Activated CD4-positive, alpha-beta memory T cell treated with anti-CD3 and anti-CD28 coated beads for 36 hours (primary cell): ENCODE data around the gene CST8. TPM values are rescaled to one million over a fixed set of nuclear protein-coding genes. Genes with fewer than 3 reads are reported as not detected.
"Not testable (repeated sequence)": the region's sequence is repeated elsewhere in the genome, so short reads cannot be mapped to it uniquely, and the experiment has no call there.

Experiments used
- CTCF ChIA-PET: fragments of 350-600 bp; sonication (Branson Sonifier 250); formaldehyde crosslinking; loops from one replicate; lab custom pipeline; 2021; ENCODE audit warnings: antibody characterized with exemption, inconsistent platforms; lab: Charles Lee
- POLR2A ChIA-PET: fragments of 350-600 bp; sonication (Branson Sonifier 250); formaldehyde crosslinking; loops from one replicate; lab custom pipeline; 2021; ENCODE audit warnings: antibody characterized with exemption; lab: Charles Lee
- DNase-seq: peaks from one replicate; pipeline ENCODE4 v3.0.0-alpha.2; 2020
- H3K27ac Mint-ChIP-seq: one replicate; pipeline ENCODE4 v1.8.0; 2021; ENCODE audit warnings: mixed read lengths
- H3K27me3 Mint-ChIP-seq: one replicate; pipeline ENCODE4 v1.8.0; 2021; ENCODE audit warnings: mixed read lengths
- H3K36me3 Mint-ChIP-seq: one replicate; pipeline ENCODE4 v1.8.0; 2021; ENCODE audit warnings: mixed read lengths
- H3K4me1 Mint-ChIP-seq: one replicate; pipeline ENCODE4 v1.8.0; 2021; ENCODE audit warnings: low read depth, mixed read lengths
- H3K4me3 Mint-ChIP-seq: one replicate; pipeline ENCODE4 v1.8.0; 2021; ENCODE audit warnings: mild to moderate bottlenecking, mixed read lengths
- H3K9me3 Mint-ChIP-seq: one replicate; pipeline ENCODE4 v1.8.0; 2021; ENCODE audit warnings: mixed read lengths
- intact Hi-C: fragments of 100-400 bp; cut with micrococcal nuclease; formaldehyde crosslinking; loops from one replicate; pipeline ENCODE4 v1.15.1; 2023
- total RNA-seq, 2 experiments: library from RNA; stranded (reverse); gene quantifications; one replicate each; pipeline ENCODE4 v1.2.3, GENCODE V29; 2021

CST8 gene
- total RNA-seq, 2 experiments from 2014 or later = not detected

DNA sequence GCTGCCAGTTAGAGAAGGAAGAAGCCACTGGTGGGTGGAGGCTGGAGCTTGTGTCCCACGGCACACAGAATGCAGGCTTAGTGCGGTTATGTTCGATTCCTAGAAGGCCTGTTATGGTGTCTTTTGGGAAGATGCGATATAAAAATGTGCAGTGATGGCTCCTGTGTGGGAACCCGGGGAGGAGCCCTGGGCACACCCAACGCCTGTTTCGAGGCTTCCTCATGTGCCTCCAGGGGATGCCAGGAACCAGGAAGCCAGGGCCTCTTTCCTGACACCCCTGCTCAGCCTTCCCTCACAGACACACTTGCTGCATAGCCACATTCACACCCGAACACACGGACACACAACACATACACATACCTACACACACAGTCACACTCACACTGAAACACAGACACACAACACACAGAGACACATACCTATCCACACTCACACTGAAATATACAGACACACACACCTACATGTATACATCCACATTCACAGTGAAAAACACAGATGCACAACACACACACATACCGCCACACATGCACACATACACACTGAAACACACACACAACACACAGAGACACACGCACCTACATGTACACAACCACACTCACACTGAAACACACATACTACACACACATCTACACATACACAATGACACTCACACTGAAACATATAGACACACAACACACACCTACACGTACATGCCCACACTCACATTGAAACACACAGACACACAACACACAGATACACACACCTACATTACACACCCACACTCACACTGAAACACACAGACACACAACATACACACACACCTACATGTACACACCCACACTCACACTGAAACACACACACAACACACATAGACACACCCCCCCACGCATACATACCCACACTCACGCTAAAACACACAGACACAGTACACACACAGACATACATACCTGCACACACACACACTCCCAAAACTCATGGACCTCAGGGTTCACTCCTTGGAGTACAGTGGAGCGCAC lies 37.1 kb upstream of the CST8 start:
- no peak for DNase-seq
- peaks cover 2% of the 10 kb centered on the region for H3K9me3 Mint-ChIP-seq
- intact Hi-C loops = no loop called here
- no peak overlapping the region for H3K27ac Mint-ChIP-seq
- CTCF ChIA-PET = no interaction called here
- H3K4me3 Mint-ChIP-seq = no peak overlapping the region
- POLR2A ChIA-PET = no interaction called here
- peaks cover 9% of the 10 kb centered on the region for H3K4me1 Mint-ChIP-seq
- no peaks in the 10 kb centered on the region for H3K36me3 Mint-ChIP-seq
- H3K27me3 Mint-ChIP-seq = peaks cover 8% of the 10 kb centered on the region

DNA sequence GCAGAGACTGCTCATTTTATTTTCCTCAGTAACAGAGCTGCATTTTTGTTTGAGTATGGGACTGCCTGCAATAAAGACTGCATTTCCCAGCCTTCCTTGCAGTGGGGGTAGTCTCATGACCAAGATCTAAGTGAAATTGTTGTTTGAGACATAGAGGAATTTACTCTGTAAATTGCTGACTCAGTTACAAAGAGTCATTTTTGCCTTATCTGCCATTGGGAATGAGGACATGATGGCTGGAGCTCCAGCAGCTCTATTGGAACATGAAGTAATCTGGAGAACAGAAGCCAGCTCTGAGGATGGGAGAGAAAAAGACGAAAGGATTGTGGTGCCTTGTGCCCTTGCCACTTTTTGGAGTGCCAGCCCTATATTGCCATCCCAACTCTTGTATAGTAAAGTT lies 36.1 kb upstream of the CST8 start:
- POLR2A ChIA-PET = no interaction called here
- intact Hi-C loops = no loop called here

DNA sequence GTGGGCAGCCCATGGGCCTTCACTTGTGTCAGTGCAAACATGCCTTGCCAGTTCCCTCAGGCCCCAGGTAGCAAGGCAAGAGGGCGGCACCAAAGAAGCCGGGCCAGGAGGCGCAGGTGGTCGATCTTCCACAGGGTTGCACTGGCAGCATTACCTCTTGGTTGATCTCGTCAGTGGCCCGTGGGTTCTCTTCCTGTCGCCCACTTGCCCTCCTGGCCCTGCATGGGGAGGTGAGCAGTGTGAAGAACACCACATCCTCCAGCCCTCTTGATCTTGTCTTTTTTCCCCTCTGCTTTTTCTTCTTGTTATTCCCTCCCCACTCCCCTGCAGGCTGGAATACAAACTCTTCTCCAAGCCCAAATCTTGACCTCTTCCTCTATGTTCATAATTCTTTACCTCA lies 35.3 kb upstream of the CST8 start:
- Mint-ChIP-seq H3K4me3 (no peak overlapping the region), H3K9me3 (peaks cover 2% of the 10 kb centered on the region), H3K27me3 (peaks cover 8% of the 10 kb centered on the region), H3K4me1 (peaks cover 9% of the 10 kb centered on the region), H3K27ac (no peak overlapping the region), H3K36me3 (no peaks in the 10 kb centered on the region)
- DNase-seq = no peak
- CTCF ChIA-PET = no interaction called here
- intact Hi-C loops = no loop called here
- POLR2A ChIA-PET = no interaction called here

More for the DNA sequence above, 36.1 kb upstream of the CST8 start:
- Mint-ChIP-seq H3K27me3 (peaks cover 8% of the 10 kb centered on the region), H3K4me1 (peaks cover 9% of the 10 kb centered on the region), H3K9me3 (peaks cover 2% of the 10 kb centered on the region), H3K27ac (no peak overlapping the region), H3K36me3 (no peaks in the 10 kb centered on the region), H3K4me3 (no peak overlapping the region)
- CTCF ChIA-PET = no interaction called here
- DNase-seq = no peak

DNA sequence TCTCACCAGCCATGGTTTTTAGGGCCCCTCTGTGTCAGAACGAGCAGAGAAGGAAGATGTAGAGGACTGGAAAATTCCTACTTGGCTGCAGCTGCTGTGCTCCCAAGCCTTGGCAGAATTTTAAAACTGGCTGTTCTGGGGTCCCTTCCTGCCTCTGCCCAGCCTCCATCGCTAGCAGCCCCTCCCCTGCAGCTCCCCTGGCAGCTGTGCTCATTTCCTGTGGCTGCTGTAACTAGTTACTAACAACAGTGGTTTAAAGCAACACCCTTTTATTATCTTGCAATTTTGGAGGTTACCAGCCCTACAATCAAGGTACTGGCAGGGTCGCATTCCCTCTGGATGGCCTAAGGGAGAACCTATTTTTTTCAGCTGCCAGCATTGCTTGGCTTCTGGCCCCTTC lies 34.5 kb upstream of the CST8 start:
- DNase-seq = no peak
- CTCF ChIA-PET = interaction anchor here (3.2 kb wide), 1 partner anchor 14 kb away, joined by 16 read pairs; no protein-coding TSS in a partner anchor
- H3K4me3 Mint-ChIP-seq = no peak overlapping the region
- H3K27ac Mint-ChIP-seq = no peak overlapping the region
- POLR2A ChIA-PET = no interaction called here
- no peaks in the 10 kb centered on the region for H3K36me3 Mint-ChIP-seq
- peaks cover 9% of the 10 kb centered on the region for H3K4me1 Mint-ChIP-seq
- H3K9me3 Mint-ChIP-seq = peaks cover 2% of the 10 kb centered on the region
- intact Hi-C loops = no loop called here
- peaks cover 7% of the 10 kb centered on the region for H3K27me3 Mint-ChIP-seq

DNA sequence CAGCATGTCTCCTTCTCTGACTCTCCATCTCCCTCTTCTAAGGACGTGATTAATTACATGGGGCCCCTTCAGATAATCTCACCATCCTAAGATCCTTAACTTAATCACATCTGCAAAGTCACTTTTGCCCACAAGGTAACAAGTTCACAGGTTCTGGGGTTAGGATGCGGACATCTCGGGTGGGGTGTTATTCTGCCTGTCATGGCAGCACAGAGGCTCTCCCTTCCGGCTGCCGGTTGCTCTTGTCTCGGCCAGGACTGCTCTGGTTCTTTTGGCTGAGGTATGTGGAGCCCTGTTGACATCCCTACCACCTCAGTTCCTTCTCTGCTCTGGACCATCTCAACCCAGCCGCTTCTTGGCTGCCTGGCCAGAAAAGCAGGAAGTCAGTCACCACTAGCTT lies 34.0 kb upstream of the CST8 start:
- POLR2A ChIA-PET = no interaction called here
- DNase-seq = no peak
- CTCF ChIA-PET = interaction anchor here (3.2 kb wide), 1 partner anchor 14 kb away, joined by 16 read pairs; no protein-coding TSS in a partner anchor
- H3K4me3 Mint-ChIP-seq = no peak overlapping the region
- no peaks in the 10 kb centered on the region for H3K36me3 Mint-ChIP-seq
- peaks cover 7% of the 10 kb centered on the region for H3K27me3 Mint-ChIP-seq
- intact Hi-C loops = no loop called here
- H3K4me1 Mint-ChIP-seq = peaks cover 9% of the 10 kb centered on the region
- peaks cover 2% of the 10 kb centered on the region for H3K9me3 Mint-ChIP-seq
- H3K27ac Mint-ChIP-seq = no peak overlapping the region

DNA sequence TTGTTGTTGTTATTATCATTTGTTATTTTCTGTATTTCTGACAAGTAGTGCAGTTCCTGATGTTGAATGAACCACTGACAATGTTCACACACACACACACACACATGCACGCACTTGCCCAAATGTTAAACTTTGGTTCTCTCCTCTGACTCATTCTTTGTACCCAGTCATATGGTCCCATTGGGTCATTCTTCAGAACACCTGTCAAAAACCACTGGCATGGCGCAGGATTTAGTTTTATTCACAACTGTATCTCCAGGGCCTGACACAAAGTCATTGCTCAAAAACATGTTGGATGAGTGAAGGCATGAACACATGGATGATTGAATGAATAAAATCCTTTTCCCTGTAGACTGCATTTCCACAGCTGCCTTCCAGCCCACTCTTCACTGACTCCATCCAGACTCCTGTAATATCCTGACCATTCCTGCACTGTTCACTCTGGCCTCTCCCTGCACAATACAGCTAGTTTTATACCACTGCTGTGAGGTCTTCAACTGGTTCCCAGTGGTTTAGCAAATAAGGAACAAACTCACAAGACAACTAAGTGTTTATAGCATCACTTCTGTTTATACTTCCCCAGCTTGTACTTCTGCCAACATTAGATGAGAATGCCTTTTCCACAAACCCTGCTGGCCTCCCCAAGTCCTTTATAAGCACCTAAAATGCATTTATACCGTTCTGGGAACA lies 31.3 kb upstream of the CST8 start:
- POLR2A ChIA-PET = no interaction called here
- H3K4me1 Mint-ChIP-seq = peaks cover 9% of the 10 kb centered on the region
- H3K27me3 Mint-ChIP-seq = peaks cover 13% of the 10 kb centered on the region
- H3K27ac Mint-ChIP-seq = no peak overlapping the region
- CTCF ChIA-PET = interaction anchor here (3.2 kb wide), 1 partner anchor 17 kb away, joined by 16 read pairs; no protein-coding TSS in a partner anchor
- H3K9me3 Mint-ChIP-seq = peaks cover 2% of the 10 kb centered on the region
- intact Hi-C loops = no loop called here
- no peak overlapping the region for H3K4me3 Mint-ChIP-seq
- no peak for DNase-seq
- no peaks in the 10 kb centered on the region for H3K36me3 Mint-ChIP-seq

DNA sequence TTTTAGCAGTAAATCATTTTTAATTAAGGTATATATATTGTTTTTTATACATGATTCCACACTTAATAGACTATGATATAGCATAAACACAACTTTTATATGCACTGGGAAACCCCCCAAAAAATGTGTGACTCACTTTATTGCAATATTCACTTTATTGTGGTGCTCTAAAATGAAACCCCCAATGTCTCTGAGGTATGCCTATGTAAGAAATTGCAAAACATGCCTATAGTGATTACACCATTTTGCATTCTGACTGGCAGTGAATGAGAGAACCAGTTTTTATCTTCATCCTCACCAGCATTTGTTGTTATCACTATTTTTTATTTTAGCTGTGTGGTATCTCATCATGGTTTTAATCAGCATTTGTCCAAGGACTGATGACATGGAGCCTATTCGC lies 29.7 kb upstream of the CST8 start:
- POLR2A ChIA-PET = no interaction called here
- no peak for DNase-seq
- Mint-ChIP-seq H3K27ac (no peak overlapping the region), H3K4me1 (peaks cover 5% of the 10 kb centered on the region), H3K9me3 (peaks cover 3% of the 10 kb centered on the region), H3K4me3 (no peak overlapping the region), H3K27me3 (peaks cover 22% of the 10 kb centered on the region), H3K36me3 (no peaks in the 10 kb centered on the region)
- CTCF ChIA-PET = no interaction called here
- intact Hi-C loops = no loop called here

GRCh38 chr20:23466961-23467360 lies 24.0 kb upstream of the CST8 start:
- H3K4me1 Mint-ChIP-seq, H3K27ac Mint-ChIP-seq, DNase-seq, H3K4me3 Mint-ChIP-seq, intact Hi-C loops, H3K36me3 Mint-ChIP-seq, POLR2A ChIA-PET: not testable (repeated sequence)
- H3K9me3 Mint-ChIP-seq = peaks cover 27% of the 10 kb centered on the region
- CTCF ChIA-PET = interaction anchor here (1.3 kb wide), 1 partner anchor 26 kb away, joined by 3 read pairs; no protein-coding TSS in a partner anchor
- peaks cover 42% of the 10 kb centered on the region for H3K27me3 Mint-ChIP-seq

DNA sequence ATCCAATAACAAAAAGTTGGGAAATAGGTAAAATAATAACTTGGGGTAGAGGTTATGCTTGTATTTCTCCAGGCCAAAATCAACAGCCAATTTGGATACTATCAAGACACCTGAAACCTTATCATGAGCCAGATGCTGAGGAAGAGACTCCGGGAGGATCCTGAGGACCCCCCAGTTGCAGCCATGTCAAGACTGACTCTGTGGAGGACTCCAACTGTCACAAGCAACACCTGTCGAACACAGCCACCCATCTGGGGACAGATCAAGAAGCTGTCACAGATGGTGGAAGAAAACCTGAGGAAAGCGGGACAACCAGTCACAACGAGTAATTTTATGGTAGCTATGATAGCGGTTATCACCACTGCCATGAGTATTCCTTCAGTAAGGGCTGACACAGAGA lies 18.6 kb upstream of the CST8 start:
- H3K27ac Mint-ChIP-seq, DNase-seq, H3K4me1 Mint-ChIP-seq, H3K4me3 Mint-ChIP-seq, POLR2A ChIA-PET, H3K36me3 Mint-ChIP-seq, intact Hi-C loops: not testable (repeated sequence)
- peaks cover 32% of the 10 kb centered on the region for H3K27me3 Mint-ChIP-seq
- H3K9me3 Mint-ChIP-seq = peaks cover 13% of the 10 kb centered on the region
- CTCF ChIA-PET = interaction anchor here (1.4 kb wide), 1 partner anchor 30 kb away, joined by 3 read pairs; no protein-coding TSS in a partner anchor

- CTCF ChIA-PET, H3K9me3 Mint-ChIP-seq, DNase-seq, intact Hi-C loops, POLR2A ChIA-PET, H3K4me1 Mint-ChIP-seq, H3K27ac Mint-ChIP-seq, H3K36me3 Mint-ChIP-seq, H3K4me3 Mint-ChIP-seq: not testable (repeated sequence)
- peaks cover 29% of the 10 kb centered on the region for H3K27me3 Mint-ChIP-seq
These were observed 17.6 kb upstream of the CST8 start for GRCh38 chr20:23473293-23473692.

GRCh38 chr20:23475395-23475794 lies 15.5 kb upstream of the CST8 start:
- H3K36me3 Mint-ChIP-seq = no peaks in the 10 kb centered on the region
- intact Hi-C loops = no loop called here
- H3K27ac Mint-ChIP-seq = no peak overlapping the region
- POLR2A ChIA-PET = no interaction called here
- CTCF ChIA-PET = no interaction called here
- no peaks in the 10 kb centered on the region for H3K4me1 Mint-ChIP-seq
- no peaks in the 10 kb centered on the region for H3K9me3 Mint-ChIP-seq
- H3K4me3 Mint-ChIP-seq = no peak overlapping the region
- peaks cover 19% of the 10 kb centered on the region for H3K27me3 Mint-ChIP-seq
- no peak for DNase-seq

DNA sequence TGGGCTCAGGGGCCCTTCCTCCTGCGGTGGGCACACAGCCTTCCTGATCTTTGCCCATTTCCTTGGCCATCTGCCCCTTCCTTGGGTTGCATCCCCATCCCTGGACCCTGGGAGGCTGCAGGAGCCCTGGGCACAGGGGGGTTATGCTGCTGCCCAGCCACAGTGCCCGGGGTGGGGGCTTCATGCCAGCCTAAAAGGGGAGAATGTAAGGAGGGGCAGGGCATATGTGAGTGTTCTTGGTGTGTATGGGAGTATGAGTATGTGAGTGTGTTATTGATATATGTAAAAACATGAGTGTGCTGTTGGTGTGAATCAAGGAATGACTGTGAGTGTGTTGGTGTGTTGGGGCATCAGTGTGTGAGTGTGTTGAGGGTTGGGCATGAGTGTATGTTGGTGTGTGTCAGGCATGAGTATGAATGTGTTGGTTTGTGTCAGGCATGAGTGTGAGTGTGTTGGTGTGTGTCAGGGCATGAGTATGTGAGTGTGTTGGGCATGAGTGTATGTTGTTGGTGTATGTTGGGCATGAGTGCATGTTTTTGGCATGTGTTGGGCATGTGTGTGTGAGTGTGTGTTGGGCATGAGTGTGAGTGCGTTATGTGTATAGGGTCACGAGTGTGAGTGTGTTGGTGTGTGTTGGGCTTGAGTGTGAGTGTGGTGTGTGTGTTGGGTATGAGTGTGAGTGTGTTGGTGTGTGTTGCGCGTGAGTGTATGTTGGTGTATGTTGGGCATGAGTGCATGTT lies 14.7 kb upstream of the CST8 start:
- Mint-ChIP-seq H3K36me3 (no peaks in the 10 kb centered on the region), H3K4me1 (no peaks in the 10 kb centered on the region)

More for the DNA sequence above, 14.7 kb upstream of the CST8 start:
- H3K27me3 Mint-ChIP-seq = peaks cover 14% of the 10 kb centered on the region
- ChIA-PET POLR2A (no interaction called here), CTCF (no interaction called here)
- DNase-seq = no peak
- H3K9me3 Mint-ChIP-seq = no peaks in the 10 kb centered on the region
- intact Hi-C loops = no loop called here
- H3K4me3 Mint-ChIP-seq = no peak overlapping the region
- no peak overlapping the region for H3K27ac Mint-ChIP-seq
